ENCODE measurements around the gene USP6NL.

Gene USP6NL

DNA sequence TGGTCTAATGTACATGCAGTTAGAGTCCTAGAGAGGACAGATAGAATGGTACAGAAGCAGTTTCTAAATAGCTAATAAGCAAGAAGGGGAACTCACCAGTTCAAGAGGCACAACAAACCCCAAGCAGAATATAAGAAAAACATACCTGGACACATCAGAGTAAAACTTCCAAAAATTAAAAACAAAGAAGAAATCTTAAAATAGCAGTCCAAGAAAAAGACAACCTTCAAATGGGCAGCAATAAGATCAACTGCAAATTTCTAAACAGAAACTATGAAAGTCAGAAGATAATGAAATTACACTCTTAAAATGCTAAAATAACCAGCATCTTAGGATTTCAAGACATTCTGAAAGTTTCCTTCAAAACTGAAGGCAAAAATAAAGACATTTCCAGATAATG is 55.9 kb downstream of the USP6NL start:
- TF ChIP-seq, protein P1, sequence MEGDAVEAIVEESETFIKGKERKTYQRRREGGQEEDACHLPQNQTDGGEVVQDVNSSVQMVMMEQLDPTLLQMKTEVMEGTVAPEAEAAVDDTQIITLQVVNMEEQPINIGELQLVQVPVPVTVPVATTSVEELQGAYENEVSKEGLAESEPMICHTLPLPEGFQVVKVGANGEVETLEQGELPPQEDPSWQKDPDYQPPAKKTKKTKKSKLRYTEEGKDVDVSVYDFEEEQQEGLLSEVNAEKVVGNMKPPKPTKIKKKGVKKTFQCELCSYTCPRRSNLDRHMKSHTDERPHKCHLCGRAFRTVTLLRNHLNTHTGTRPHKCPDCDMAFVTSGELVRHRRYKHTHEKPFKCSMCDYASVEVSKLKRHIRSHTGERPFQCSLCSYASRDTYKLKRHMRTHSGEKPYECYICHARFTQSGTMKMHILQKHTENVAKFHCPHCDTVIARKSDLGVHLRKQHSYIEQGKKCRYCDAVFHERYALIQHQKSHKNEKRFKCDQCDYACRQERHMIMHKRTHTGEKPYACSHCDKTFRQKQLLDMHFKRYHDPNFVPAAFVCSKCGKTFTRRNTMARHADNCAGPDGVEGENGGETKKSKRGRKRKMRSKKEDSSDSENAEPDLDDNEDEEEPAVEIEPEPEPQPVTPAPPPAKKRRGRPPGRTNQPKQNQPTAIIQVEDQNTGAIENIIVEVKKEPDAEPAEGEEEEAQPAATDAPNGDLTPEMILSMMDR (IDR thresholded peaks at IDR 0.05; ENCODE audit: insufficient read depth, low read depth, low read length, missing control alignments) = no peak
- H3K4me3 ChIP-seq (ENCODE audit: low read length) = no peak overlapping the region
- no peak for DNase-seq (ENCODE audit: low read depth)

DNA sequence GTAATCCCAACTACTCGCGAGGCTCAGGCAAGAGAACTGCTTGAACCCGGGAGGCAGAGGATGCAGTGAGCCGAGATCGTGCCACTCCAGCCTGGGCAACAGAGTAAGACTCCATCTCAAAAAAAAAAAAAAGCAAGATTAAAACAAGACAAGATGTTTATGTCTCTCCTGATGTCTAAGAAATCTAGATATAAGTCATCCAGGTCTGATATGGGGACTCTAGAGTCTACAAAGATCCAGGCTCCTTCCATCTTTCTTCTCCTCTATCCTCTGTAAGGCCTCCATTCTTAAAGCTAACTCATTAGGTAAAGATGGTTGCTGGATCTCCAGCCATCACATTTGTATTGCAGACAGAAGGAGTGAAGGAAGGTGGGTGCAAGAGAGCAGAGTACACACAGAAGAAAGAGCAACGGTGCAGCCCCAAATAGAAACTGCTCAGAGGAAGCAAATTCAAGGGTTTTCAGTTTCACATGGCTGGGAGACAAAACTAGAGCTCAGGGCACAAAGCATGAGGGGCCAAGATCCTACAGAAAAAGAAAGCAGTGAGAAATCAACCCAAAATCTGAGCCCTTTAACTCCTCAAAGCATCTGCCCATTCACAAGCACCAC is 57.6 kb downstream of the USP6NL start:
- no peak for DNase-seq (ENCODE audit: low read depth)
- TF ChIP-seq, protein P1 (IDR thresholded peaks at IDR 0.05; ENCODE audit: insufficient read depth, low read depth, low read length, missing control alignments) = no peak
- H3K4me3 ChIP-seq (ENCODE audit: low read length) = no peak overlapping the region

DNA sequence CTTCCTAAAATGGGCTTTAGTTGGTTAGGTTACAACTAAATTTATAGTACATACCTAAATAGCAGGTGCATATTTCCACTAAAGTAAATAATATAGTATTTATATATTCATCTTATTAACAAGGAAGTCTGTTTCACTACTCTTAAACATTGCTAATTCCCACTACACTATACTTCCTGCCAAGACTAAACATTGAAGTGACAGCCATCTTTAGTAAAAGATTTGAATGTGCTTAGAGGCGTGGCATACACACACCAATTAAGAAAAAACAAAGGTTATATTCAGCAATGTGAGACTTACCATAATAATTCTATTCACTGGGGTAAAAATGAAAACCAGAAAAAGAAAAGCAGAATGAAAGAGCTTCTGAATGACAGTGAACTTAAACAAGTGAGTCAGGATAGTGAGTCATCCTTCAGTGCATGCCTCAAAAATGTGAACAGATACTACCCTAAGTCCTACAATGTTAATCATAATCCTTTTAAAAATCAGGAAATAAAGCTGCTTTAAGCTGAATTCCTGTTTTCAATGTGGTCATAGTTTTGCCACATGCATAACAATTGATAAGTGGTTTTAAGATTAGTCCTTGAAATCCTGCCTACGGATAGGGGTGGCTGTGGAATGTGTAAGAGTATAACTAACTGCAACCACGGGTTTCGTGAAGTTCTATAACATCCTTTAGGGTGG is 59.4 kb downstream of the USP6NL start:
- H3K4me3 ChIP-seq (ENCODE audit: low read length) = no peak overlapping the region
- DNase-seq (ENCODE audit: low read depth) = peak; percentile 95
- TF ChIP-seq, protein P1 (IDR thresholded peaks at IDR 0.05; ENCODE audit: insufficient read depth, low read depth, low read length, missing control alignments) = no peak

DNA sequence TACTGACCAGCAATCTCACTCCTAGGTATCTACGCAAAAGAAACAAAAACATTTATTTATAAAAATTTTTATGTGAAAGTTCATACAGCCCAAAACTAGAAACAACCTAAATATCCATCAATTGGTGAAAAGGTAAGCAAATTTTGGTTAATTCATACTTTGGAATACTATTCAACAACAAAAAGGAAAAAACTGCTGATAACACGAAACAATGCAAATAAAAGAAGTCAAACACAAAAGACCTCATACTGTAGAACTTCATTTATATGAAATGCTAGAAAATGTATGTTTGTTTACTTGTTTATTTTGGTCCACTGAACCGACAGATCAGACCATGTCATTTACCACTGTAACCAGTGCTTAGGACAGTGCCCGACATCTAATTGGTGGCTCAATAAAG is 60.3 kb downstream of the USP6NL start:
- no peak overlapping the region for H3K4me3 ChIP-seq (ENCODE audit: low read length)
- TF ChIP-seq, protein P1 (IDR thresholded peaks at IDR 0.05; ENCODE audit: insufficient read depth, low read depth, low read length, missing control alignments) = no peak
- DNase-seq (ENCODE audit: low read depth) = no peak

DNA sequence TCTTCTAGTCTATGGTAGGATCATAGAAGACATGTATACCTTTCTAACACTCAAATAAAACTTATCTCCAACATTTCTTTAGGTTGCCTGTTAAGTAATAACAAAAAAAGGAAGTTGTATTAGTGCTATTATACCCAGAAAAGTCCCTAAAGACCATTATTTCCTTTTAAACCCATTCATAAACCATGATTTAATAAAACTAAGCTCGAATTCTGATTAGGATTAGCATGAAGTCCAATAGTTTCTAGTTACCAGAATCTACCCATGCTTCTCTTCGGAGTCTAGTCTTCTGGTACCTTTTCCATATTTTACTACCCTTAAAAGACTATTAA is 62.7 kb downstream of the USP6NL start:
- H3K4me3 ChIP-seq (ENCODE audit: low read length) = no peak overlapping the region
- DNase-seq (ENCODE audit: low read depth) = no peak
- TF ChIP-seq, protein P1 (IDR thresholded peaks at IDR 0.05; ENCODE audit: insufficient read depth, low read depth, low read length, missing control alignments) = no peak

DNA sequence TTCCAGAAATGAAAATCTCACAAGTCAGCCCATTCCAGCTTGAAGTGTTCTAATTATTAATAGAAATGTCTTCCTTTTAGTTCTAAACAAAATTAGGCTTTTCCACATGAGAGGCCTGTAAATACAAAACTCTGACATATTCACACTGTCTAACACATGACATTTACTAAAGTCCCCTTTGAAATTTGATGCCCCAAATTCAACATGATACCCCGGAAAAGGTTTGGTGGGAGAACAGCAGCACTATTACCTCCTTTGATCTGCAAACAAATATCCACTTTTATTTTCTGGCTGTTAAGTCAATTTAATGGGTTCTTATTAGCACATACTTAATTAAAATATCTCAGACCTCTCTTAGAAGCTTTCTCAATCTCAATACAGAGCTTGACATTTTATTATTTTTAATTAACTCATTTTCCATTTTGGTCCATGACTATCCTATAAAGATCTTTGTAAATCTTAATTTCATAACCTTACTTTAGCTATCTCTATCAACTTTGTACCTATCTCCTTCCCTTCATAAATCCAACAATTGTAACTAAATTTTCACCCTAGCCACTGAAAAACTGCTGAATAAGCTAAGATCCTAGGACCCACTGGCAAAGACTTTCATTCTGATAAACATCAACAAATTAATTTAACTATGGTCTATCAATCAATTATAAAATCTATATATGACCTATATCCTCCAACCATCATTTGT is 63.2 kb downstream of the USP6NL start:
- no peak overlapping the region for H3K4me3 ChIP-seq (ENCODE audit: low read length)
- TF ChIP-seq, protein P1 (IDR thresholded peaks at IDR 0.05; ENCODE audit: insufficient read depth, low read depth, low read length, missing control alignments) = no peak
- DNase-seq (ENCODE audit: low read depth) = no peak

Measured in epithelial cell of esophagus (primary cell).